ENCODE data around the gene TSPAN6.

DNA sequence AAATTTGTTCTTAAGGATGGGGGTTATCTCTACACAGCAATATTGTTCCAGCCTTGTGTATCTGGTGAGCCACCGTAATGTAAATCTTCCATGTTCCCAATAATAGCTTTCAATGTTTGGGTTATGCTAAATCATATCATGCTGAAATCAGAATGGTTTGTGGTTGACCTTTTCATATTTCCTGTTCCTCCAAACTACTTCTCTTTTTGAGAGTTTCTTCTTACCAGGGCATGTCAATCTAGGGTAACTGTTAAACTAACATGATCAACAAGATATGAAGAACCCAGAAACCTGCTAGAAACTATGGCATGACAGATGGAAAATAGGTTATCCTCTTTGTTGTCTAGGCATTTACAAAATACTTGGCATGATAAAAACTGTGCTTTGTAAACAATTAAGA is 29.9 kb downstream of the TSPAN6 start:
- TF ChIP-seq, protein P1, sequence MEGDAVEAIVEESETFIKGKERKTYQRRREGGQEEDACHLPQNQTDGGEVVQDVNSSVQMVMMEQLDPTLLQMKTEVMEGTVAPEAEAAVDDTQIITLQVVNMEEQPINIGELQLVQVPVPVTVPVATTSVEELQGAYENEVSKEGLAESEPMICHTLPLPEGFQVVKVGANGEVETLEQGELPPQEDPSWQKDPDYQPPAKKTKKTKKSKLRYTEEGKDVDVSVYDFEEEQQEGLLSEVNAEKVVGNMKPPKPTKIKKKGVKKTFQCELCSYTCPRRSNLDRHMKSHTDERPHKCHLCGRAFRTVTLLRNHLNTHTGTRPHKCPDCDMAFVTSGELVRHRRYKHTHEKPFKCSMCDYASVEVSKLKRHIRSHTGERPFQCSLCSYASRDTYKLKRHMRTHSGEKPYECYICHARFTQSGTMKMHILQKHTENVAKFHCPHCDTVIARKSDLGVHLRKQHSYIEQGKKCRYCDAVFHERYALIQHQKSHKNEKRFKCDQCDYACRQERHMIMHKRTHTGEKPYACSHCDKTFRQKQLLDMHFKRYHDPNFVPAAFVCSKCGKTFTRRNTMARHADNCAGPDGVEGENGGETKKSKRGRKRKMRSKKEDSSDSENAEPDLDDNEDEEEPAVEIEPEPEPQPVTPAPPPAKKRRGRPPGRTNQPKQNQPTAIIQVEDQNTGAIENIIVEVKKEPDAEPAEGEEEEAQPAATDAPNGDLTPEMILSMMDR (IDR thresholded peaks at IDR 0.05) = no peak
- TF ChIP-seq POLR2A (IDR thresholded peaks at IDR 0.05) (no peak), EP300 (IDR thresholded peaks at IDR 0.05) (no peak), POLR2AphosphoS5 (IDR thresholded peaks at IDR 0.05) (no peak)
